Endothelial cell of hepatic sinusoid (primary cell): ENCODE results near the gene EBI3.
"Not testable (repeated sequence)": the region's sequence is repeated elsewhere in the genome, so short reads cannot be mapped to it uniquely, and the experiment has no call there.

Experiments used
- in situ Hi-C: cut with HindIII; loops from 2 replicates; pipeline ENCODE4 v1.10.0; 2017; ENCODE audit warnings: low sequenced_read_pairs

The EBI3 gene

DNA sequence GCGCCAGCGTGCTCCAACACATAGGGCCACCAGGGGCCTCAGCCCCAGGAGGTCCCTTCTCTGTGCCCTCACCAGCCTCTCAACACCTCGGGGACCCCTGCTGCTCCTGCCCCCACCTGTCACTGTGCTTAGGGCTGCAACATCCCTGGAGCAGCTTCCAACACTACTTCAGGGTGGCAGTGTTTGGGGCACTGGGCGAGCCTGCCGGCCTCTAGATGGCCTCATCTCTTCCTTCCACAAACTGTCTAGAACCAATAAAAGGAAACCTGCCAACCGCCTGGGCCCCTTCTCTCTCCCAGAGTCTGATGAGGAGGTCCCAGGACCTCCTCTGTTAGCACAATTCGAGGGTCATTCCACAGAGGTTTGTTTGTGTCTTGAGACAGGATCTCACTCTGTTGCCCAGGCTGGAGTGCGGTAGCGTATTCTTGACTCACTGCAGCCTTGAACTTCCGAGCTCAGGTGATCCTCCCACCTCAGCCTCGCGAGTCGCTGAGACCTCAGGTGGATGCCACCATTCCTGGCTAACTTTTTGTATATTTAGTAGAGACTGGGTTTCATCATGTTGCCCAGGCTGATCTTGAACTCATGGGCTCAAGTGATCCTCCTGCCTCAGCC lies 39.6 kb downstream of the EBI3 start:
- in situ Hi-C loops = no loop called here

DNA sequence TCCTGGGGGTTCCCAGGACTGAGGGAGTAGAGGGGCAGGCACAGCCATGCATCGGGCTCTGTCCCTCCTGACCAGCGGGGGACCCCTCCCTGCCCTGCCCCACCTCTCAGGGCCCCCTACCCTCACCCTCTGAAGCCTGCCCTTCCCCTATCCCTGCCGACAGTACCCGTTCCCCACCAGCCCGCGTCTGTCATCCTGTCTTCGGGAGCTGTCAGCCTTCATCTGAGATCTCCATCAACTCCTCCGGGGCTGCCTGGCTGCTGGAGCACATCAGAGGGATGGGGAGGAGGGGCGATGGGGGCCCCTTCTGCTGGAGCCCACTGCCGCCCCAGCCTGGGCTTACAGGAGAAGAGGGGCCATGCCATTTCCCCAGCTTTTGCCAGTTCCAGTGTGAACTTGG lies 43.6 kb downstream of the EBI3 start:
- in situ Hi-C loops = loop anchor here (5.0 kb wide), 1 partner anchor 54 kb away; no protein-coding TSS in a partner anchor

DNA sequence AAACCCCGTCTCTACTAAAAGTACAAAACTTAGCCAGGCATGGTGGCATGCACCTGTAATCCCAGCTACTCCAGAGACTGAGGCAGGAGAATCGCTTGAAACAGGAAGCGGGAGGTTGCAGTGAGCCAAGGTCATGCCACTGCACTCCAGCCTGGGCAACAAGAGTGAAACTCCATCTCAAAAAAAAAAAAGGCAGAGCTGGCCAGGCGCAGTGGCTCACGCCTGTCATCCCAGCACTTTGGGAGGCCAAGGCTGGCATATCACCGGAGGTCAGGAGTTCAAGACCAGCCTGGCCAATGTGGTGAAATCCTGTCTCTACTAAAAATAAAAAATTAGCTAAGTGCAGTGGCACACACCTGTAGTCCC lies 45.0 kb downstream of the EBI3 start:
- in situ Hi-C loops = loop anchor here (5.0 kb wide), 1 partner anchor 53 kb away; no protein-coding TSS in a partner anchor

DNA sequence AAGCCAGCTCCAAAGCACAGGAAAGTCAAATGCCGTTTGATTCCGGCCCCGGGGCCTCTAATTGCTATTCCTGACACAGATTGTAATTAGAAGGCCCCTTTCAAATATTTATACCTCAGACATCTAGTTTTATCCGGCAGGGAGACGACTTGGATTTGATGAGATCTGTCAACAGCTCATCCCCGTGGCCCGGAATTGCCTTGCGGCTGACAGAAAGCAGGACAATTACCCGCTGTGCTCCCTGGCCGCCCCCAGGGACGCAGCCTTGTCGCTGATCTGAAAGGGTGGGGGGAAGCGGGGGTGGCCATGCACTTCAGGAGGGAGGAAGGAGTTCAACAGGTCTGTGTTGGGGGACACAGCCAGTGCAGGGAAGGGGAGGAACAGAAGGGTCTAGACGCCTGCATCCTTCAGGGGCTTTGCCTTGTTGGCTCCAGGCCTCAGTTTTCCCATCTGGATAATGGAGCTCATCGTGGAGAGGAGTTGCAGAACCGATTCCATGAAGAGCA lies 47.9 kb downstream of the EBI3 start:
- in situ Hi-C loops = no loop called here

- in situ Hi-C loops = no loop called here
These were observed 48.7 kb downstream of the EBI3 start for GRCh38 chr19:4278010-4278409.

DNA sequence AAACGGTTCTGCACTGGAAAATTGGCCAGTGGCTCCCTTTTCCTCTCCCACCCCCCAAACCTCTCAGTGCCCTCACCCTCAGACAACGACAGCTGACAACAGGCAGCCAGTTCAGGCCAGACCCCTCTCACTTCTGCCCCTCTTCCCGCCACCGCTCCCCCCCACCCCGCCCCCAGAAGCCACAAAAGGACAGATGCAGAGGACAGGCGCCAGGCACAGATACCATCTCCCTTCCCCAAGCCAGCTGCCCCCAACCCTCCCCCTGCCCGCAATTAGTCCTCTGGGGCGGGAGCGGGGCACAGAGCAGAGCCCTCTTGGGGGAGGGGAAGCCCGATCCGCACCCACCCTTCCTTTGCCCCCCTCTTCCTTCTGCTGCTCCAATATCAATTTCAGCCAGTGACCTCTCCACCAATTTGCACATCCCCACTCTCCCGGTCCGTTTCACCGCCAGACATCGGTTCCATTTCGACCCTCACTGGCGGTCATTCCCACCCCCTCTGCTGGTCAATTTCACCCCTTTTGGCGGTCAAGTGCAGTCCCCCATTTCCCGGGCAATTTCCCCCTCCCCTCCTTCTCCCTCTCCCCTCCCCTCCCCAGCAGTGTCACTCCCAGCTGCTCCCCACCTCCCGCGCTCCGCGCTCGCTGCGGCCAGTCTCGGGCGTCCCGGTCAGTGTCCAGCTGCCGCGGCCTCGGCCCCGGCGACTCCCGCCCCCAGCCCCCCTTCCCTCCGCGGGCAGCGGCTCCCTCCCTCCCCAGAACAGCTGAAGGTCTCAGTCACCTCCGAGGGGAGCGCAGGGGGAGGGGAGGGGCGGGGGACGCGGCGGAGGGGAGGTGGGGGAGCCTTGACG lies 49.3 kb downstream of the EBI3 start, which contains the start of gene SHD:
TSS of gene SHD (plus strand) at position 848 of the 848 bp plus-strand sequence. CDS start 798 bp downstream, outside the sequence.
- in situ Hi-C loops = no loop called here

GRCh38 chr19:4279267-4279529 lies 49.9 kb downstream of the EBI3 start:
- in situ Hi-C loops = no loop called here

- in situ Hi-C loops = no loop called here
These were observed 50.5 kb downstream of the EBI3 start for GRCh38 chr19:4279530-4280422.

GRCh38 chr19:4284176-4284958 lies 55.0 kb downstream of the EBI3 start:
- in situ Hi-C loops = no loop called here

- in situ Hi-C loops = no loop called here
These were observed 55.7 kb downstream of the EBI3 start for GRCh38 chr19:4284974-4285373.

DNA sequence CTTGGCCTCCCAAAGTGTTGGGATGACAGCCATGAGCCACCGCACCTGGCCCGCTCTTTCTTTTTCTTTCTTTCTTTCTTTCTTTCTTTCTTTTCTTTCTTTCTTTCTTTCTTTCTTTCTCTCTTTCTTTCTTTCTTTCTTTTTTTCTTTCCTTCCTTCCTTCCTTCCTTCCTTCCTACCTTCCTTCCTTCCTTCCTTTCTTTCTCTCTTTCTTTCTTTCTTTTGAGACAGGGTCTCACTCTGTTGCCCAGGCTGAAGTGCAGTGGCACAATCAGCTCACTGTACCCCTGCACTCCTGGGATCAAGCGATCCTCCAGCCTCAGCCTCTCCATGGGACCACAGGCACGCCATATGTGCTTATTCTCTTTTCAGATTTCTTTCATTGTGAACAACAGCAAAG lies 56.8 kb downstream of the EBI3 start:
- in situ Hi-C loops = not testable (repeated sequence)
